DOHH2 (cell line): ENCODE measurements around the gene TUBA8.

Experiments
- H3F3A ChIP-seq: fragments of 200-600 bp; sonication (generic), shearing (Covaris generic); 2 replicates; pipeline ENCODE4 v1.6.0; 2016; ENCODE audit warnings: antibody characterized with exemption, mild to moderate bottlenecking; ENCODE audit not compliant: control insufficient read depth, insufficient read depth
- H3K27ac ChIP-seq: fragments of 200-600 bp; sonication (generic); 2 replicates; pipeline ENCODE4 v1.5.1; 2014; ENCODE audit warnings: low read depth, mild to moderate bottlenecking, low read length, moderate library complexity
- H3K27me3 ChIP-seq: fragments of 200-600 bp; sonication (generic); 2 replicates; pipeline ENCODE4 v1.6.1; 2014; ENCODE audit warnings: mild to moderate bottlenecking, low read length, mixed read lengths; ENCODE audit not compliant: control insufficient read depth
- H3K36me3 ChIP-seq: fragments of 200-600 bp; sonication (generic); 2 replicates; pipeline ENCODE4 v1.6.1; 2014; ENCODE audit warnings: mild to moderate bottlenecking, low read length, moderate library complexity, mixed read lengths; ENCODE audit not compliant: control insufficient read depth
- H3K4me1 ChIP-seq: fragments of 200-600 bp; sonication (generic); 2 replicates; pipeline ENCODE4 v1.6.1; 2014; ENCODE audit warnings: mild to moderate bottlenecking, low read length, mixed read lengths; ENCODE audit not compliant: control insufficient read depth
- H3K4me2 ChIP-seq: fragments of 200-600 bp; sonication (generic); 2 replicates; pipeline ENCODE4 v1.6.0; 2014; ENCODE audit warnings: mild to moderate bottlenecking, low read length, moderate library complexity
- H3K4me3 ChIP-seq: fragments of 200-600 bp; sonication (generic); 2 replicates; pipeline ENCODE4 v1.5.1; 2014; ENCODE audit warnings: mild to moderate bottlenecking, low read length, mixed read lengths
- H3K79me2 ChIP-seq: fragments of 200-600 bp; sonication (generic); 2 replicates; pipeline ENCODE4 v1.6.1; 2014; ENCODE audit warnings: mild to moderate bottlenecking, low read length, mixed read lengths; ENCODE audit not compliant: control insufficient read depth
- H3K9me2 ChIP-seq: fragments of 200-600 bp; sonication (generic); replicated peaks from 2 replicates; pipeline ENCODE4 v1.6.1; 2014; ENCODE audit warnings: mild to moderate bottlenecking, low read length, mixed read lengths; ENCODE audit not compliant: control insufficient read depth
- H3K9me3 ChIP-seq: fragments of 200-600 bp; sonication (generic); 2 replicates; pipeline ENCODE4 v1.6.1; 2014; ENCODE audit warnings: antibody characterized with exemption, low read length, mixed read lengths; ENCODE audit not compliant: control insufficient read depth, insufficient read depth
- H4K20me1 ChIP-seq: fragments of 200-600 bp; sonication (generic); 2 replicates; pipeline ENCODE4 v1.6.0; 2014; ENCODE audit warnings: low read depth, mild to moderate bottlenecking, antibody characterized with exemption, low read length, moderate library complexity; ENCODE audit not compliant: control insufficient read depth, insufficient read depth
- EZH2phosphoT487 ChIP-seq: fragments of 200-600 bp; sonication (generic); IDR thresholded peaks from 2 replicates; pipeline ENCODE4 v1.6.1; 2017; ENCODE audit warnings: borderline replicate concordance, mild to moderate bottlenecking, antibody characterized with exemption, low read length, moderate library complexity, mixed read lengths
- TF ChIP-seq, protein P1 (sequence below): fragments of 200-600 bp; sonication (generic); IDR thresholded peaks from one replicate; pipeline ENCODE4 v1.5.1; 2014; ENCODE audit warnings: antibody characterized with exemption, mild to moderate bottlenecking, low read depth, low read length; ENCODE audit not compliant: poor library complexity, severe bottlenecking

The TUBA8 gene

DNA sequence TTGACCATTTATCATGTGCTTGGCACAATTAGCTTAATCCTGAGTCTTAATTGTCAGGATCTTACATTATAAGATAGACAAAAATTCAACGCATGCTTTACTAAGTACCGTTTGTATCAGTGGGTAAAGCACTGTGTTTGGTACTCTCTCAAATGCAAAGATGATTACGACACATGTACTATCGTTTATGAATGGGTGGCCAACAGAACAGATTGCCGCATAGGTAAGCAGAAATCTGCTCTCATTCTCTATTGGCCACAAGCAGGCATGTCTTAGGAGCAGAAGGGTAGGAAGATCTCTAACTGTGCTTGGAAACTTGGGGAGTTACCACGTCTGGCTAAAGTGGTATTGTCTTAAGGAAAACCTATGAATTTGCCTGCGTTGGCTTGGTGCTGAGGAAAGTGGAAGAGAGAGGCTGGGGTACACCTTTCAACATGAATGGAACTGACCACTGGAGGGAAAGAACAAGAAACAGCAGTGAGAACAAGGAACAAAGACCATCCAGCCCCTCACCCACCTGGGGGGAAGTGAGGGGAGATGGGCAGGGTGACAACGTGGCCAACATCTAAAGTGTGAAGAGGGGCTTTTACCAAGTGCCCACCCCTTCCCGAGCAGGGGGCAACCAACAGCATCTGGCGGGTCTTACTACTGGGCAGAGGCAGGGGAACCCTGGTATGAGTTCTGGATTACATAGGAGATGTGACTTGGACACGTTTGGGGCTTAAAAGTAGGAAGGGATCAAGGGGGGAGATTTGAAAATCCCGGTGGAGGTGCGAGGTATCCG, 1.0 kb upstream of the TUBA8 start:
- peaks cover 30% of the 10 kb centered on the region for H3F3A ChIP-seq
- H3K27ac ChIP-seq, result peak overlapping the region; percentile 37
- TF ChIP-seq, protein P1, sequence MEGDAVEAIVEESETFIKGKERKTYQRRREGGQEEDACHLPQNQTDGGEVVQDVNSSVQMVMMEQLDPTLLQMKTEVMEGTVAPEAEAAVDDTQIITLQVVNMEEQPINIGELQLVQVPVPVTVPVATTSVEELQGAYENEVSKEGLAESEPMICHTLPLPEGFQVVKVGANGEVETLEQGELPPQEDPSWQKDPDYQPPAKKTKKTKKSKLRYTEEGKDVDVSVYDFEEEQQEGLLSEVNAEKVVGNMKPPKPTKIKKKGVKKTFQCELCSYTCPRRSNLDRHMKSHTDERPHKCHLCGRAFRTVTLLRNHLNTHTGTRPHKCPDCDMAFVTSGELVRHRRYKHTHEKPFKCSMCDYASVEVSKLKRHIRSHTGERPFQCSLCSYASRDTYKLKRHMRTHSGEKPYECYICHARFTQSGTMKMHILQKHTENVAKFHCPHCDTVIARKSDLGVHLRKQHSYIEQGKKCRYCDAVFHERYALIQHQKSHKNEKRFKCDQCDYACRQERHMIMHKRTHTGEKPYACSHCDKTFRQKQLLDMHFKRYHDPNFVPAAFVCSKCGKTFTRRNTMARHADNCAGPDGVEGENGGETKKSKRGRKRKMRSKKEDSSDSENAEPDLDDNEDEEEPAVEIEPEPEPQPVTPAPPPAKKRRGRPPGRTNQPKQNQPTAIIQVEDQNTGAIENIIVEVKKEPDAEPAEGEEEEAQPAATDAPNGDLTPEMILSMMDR, result no peak
- TF ChIP-seq EZH2phosphoT487, result no peak
- no peaks in the 10 kb centered on the region for H3K27me3 ChIP-seq
- no peaks in the 10 kb centered on the region for H3K9me2 ChIP-seq
- H3K9me3 ChIP-seq, result peaks cover 4% of the 10 kb centered on the region; the same call in 1 of the 2 replicates
- H3K79me2 ChIP-seq, result peaks cover 4% of the 10 kb centered on the region; the same call in 1 of the 2 replicates
- H3K4me2 ChIP-seq, result peak overlapping the region; percentile 96
- H4K20me1 ChIP-seq, result no peaks in the 10 kb centered on the region
- H3K4me1 ChIP-seq, result peaks cover 90% of the 10 kb centered on the region
- H3K36me3 ChIP-seq, result peaks cover 3% of the 10 kb centered on the region; the same call in 1 of the 2 replicates
- H3K4me3 ChIP-seq, result peak overlapping the region; percentile 80

DNA sequence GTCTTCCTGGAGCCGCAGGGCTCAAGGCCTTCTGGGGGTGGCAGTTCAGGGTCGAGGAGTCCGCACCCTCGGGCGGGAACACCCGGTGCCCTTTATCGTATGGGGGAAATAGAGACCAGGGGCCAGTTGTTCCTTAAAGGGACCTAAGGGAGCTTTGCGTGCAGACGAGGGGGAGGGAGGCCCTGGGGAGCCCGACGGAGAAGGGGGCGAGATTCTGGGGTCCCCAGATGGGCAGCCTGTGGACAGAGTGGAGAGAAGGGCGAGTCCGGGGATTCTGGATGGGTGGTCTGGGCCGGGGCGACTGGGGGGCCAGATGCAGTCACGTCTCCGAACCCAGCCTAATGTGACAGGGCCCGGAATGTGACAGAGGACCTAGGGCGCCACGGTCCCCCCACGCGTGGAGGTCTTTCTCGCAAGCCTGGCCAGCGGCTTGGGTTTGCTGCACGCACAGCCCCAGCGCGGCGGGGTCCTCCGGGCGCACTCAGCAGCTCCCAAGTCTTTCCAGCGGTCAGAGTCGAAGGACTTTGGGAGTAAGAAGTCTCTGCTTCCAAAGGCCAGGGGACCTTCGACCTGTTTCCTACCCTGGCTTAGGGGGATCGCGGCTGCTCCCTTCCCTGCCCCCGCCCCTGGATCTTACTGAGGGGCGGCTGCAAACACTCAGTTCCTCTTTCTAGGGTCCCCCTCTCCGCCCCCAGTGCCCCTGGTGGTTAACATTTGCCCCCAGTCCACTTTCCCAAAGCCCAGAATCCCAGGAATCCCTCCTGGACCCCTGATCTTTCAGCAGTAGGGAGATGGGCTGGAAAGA, 547 bp downstream of the TUBA8 start:
- peak overlapping the region; percentile 37 for H3K27ac ChIP-seq
- no peaks in the 10 kb centered on the region for H4K20me1 ChIP-seq
- peaks cover 30% of the 10 kb centered on the region for H3F3A ChIP-seq
- TF ChIP-seq EZH2phosphoT487, result no peak
- TF ChIP-seq, protein P1, result no peak
- peak overlapping the region; percentile 80 for H3K4me3 ChIP-seq
- H3K36me3 ChIP-seq, result no peaks in the 10 kb centered on the region
- no peaks in the 10 kb centered on the region for H3K27me3 ChIP-seq
- H3K79me2 ChIP-seq, result no peaks in the 10 kb centered on the region
- no peaks in the 10 kb centered on the region for H3K9me3 ChIP-seq
- H3K4me2 ChIP-seq, result peak overlapping the region; percentile 96
- H3K4me1 ChIP-seq, result peaks cover 79% of the 10 kb centered on the region
- H3K9me2 ChIP-seq, result no peaks in the 10 kb centered on the region

DNA sequence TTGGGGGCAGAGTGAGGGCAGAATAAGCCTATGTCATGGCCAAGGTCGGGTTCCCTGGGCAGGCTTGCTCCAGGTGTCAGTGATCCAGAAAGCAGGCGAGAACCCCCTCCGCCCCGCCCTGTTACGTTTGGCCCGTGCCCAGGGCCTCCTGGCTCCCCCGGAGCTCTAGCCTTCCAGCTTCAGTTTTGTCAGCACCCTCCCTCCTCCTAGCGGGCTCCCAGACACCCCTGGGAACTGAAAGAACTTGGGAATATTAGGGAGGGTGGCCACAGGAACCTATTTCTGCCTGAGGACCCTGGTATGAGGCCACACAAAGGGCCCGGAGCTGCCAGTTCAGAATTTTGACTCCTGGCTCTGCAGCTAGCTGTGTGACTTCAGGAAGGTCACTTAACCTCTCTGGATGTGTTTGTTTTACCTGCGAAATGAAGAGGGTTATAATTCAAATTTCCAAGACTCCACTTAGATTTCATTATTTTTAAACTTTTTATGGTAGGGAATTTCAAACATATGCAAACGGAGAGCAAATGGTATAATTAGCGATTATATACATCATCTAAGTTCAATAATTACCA, 1.2 kb downstream of the TUBA8 start:
- TF ChIP-seq, protein P1, result no peak
- no peaks in the 10 kb centered on the region for H3K79me2 ChIP-seq
- no peaks in the 10 kb centered on the region for H3K27me3 ChIP-seq
- H3K9me2 ChIP-seq, result no peaks in the 10 kb centered on the region
- H4K20me1 ChIP-seq, result no peaks in the 10 kb centered on the region
- no peak overlapping the region for H3K27ac ChIP-seq
- peaks cover 27% of the 10 kb centered on the region for H3F3A ChIP-seq
- H3K9me3 ChIP-seq, result no peaks in the 10 kb centered on the region
- H3K36me3 ChIP-seq, result no peaks in the 10 kb centered on the region
- peak overlapping the region; percentile 80 for H3K4me3 ChIP-seq
- peak overlapping the region; percentile 96 for H3K4me2 ChIP-seq
- peaks cover 72% of the 10 kb centered on the region for H3K4me1 ChIP-seq
